ENCODE results near the gene HLA-DOB.

The HLA-DOB gene

DNA sequence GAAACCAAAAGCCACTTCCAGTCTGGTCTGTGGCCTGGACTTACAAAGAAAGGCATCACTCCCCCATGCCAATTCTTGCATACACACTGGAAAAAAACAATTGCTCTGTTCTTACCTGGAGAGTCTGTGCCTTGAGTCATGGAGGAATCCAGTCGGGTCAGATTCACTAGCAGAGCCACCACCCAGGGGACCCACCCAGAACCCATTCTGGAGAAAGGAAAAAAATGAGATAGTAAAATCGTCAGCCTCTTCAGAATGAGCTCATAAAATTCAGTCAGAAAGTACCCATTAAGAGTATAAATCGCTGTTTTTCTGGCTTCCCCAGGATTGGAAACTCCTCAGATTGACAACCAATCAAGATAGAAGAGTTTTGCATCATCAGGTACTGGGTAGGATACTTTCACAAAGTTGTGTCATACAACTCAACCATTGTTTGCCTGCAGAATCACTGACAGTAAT, at the start of gene HLA-DOB:
Gene HLA-DOB, minus strand, starts transcription at position 257 of the 459 bp plus-strand sequence. Its CDS starts 51 bp downstream, at position 206.
- no peak for DNase-seq

DNA sequence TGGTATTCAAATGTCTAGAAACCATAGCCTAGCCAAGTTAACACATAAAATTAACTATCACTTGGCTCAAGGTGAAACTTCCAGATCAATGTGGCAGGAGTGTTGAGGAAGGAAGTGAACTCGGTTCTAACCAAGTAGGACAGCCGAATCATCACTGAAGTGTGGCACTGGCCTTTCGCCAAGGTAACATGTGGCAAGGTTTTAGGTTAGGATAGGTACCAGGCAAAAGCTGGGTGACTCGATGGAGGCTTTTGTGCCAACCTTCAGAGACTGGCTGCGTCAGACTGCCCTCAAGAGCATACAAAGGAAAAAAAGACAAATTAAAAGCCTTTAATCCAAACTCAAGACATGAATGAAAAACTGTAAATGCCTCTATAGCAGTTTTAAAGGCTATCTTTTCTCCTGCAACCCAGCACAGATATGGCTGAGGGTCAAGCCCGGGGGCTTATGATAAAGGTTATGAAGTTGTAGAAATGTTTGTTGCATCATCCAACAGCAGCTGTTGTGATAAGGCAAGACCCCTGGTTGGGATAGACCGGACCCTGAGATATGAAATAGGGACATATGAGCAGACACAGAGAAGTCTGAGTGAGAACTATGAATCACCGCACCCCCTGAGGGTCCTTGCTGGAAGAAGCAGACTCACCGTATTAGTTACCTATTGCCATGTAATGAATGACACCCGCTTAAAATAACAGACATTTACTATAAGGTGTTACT, 49.1 kb upstream of the HLA-DOB start:
- DNase-seq: no peak

DNA sequence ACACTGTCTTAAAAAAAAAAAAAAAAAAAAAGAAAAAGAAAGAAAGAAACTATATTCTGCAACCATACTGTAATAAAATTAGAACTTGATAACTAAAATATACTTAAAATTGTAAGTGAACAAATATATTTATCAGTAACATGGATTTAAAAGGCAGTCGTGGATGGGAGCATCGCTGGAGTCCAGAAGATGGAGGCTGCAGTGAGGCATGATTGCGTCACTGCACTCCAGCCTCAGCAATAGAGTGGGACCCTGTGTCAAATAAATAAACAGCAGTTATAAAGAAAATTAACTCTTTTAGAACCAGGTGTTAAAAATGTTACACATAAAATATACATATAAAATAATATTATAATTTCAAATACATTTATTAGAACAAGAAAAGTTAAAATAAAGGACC, 45.9 kb upstream of the HLA-DOB start:
- DNase-seq: no peak

DNA sequence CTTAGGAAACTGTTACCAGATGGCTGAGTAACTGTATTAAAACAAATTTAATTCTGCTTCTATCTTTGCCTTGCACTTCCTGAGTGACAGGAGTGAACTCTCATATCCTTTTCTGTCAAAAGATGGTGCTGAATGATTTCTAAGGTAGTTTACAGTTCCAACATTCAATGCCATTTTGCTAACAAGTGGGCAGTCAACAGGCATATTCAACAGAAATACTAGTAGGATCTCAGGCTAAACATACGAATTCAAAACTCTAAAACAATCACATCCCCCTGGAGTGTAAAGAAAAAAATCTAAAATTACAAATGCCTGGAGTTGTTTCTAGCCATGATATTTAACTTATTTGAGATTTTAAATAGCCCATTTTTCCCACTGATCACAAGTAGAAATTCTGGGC, 43.9 kb upstream of the HLA-DOB start:
- no peak for DNase-seq

DNA sequence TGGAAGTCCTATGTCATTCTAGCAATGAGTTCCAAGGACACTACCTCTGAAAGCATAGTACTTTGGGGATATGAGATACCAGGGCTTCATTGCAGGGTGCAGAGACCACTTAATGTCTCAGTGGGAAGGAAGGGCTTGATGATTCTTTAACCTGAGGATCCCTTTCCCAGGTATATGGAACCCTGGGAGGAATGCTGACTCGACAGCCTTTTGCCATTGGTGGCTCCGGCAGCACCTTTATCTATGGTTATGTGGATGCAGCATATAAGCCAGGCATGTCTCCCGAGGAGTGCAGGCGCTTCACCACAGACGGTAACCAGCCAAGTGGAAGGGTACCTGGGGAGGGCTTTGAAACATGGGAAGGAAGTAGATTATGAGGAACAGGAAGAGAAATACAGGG, 41.4 kb upstream of the HLA-DOB start:
- DNase-seq: no peak

DNA sequence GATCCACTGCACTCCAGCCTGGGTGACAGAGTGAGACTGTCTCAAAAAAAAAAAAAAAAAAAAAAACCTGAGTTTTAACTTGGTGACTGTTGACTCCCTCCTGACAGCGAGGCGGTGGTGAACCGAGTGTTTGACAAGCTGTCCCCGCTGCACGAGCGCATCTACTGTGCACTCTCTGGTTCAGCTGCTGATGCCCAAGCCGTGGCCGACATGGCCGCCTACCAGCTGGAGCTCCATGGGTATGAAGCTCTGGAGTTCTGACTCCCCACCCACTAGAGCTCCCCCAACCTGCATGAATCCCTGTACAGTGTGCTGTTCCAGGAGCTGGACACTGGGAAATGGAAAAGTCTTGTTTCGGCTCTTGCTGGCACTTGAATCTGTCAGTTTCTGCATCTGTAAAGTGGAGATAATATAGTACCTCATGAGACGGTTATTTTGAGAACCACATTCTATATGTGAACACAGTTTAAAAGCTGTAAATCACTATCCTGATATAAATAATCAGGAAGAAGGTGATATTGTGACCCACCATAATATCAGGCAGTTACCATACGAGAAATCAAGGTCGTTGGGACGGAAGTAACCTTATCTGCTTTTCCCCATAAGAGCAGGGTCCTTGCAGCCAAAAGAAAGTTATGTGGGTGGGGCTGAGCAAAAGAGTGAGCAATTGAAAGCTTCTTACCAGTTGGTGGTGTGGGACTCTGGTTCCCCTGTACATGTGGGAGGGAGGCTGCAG, 40.5 kb upstream of the HLA-DOB start:
- DNase-seq: no peak

DNA sequence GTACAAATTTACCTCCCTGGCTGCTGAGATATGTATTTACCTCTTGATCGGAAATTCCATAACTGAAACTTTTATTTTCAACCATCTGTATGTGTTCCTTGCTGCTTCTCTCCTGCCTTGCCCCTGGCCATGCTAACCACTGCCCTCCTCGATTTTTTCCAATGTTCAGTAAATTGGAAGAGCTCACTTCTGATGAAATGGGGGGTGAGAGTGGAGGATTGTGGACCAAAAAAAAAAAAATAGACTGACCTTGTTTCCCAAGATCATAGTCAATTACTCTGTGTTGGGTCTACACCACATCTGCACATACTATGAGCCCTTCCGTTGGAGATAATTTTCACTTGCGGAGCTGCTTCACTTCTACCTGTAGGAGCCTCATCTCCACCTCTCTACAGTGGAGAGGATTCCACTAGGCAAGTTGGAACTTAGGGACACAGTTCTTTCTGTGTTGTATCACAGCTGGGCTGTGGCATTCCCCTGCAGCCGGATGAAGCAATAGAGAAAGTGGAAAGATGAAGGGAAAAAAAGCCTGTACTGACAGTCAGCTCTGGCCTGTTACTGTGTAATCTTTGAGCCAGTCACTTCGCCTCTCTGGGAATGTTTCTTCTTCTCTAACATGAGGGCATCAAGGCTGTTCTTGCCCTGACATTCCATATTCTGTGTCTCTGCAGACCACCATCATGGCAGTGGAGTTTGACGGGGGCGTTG, 38.8 kb upstream of the HLA-DOB start:
- DNase-seq: no peak

DNA sequence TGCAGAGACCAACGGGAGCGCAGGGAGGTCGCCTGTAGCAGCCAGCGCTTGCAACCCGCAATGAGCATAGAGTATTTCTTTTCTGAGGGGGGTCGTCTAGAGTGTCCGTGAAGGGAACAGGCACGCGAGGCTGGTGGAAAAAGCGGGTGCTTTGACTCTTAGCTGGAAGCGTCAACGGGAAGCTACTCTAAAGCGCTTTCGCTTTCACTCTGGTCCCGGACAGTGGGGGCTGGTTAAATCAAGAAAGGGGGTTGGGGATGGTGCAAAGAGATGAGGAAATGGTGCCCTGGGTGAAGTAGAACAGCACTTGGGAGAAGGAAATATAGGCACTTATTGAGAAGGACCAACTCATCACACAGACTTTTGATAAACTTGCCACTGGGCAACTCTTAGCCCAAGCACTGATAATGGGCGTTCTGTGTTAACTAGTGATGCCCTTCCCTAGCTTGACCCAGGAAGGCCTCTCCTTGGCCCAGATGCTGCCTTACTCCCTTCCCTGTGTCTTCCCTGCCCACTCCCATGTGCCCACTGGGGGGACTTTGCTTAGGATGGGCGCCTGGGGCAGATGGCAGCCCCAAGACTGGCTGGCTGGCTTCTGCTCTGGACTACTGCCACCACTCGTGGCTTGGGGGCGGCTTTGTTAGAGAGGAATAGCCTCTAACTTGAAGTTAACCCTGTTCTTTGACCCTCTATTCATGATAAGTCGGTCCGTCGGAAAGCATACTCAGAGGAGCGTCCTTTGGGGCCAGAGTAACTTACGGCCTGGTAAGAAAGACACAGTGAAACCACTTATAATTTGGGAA, 37.8 kb upstream of the HLA-DOB start:
- DNase-seq: peak; percentile 71

DNA sequence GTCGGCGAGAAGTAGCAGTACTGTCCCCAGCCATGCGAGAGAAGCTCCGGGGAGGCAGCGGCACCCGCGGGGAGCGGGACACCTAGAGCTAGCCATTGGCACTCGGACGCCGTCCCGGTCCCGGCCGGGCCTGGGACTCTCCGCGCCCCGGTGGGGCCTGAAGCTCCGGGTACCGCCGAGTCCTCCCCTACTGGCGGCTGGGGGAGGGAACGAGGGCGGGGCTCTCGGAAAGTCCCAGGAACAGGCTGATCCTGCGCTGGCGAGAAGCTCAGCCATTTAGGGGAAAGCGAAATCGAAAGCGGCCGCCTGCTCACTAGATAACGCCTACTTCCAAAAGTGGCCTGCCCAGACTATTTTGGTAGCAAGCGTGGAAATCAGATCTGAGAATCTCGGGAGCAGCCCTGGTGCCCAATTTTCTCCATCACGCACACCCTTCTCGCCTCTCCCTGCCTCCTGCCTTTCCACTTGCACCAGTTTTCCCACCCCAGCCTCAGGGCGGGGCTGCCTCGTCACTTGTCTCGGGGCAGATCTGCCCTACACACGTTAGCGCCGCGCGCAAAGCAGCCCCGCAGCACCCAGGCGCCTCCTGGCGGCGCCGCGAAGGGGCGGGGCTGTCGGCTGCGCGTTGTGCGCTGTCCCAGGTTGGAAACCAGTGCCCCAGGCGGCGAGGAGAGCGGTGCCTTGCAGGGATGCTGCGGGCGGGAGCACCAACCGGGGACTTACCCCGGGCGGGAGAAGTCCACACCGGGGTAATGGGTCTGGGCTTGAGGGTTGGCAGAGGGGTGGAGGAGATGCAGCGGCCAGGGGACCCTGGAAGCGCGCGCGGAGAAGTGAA, 37.0 kb upstream of the HLA-DOB start, which contains the start of the genes PSMB9 and TAP1:
Gene PSMB9, plus strand, starts transcription at position 652 of the 835 bp plus-strand sequence. Its CDS starts 38 bp downstream, at position 690.
Gene TAP1, minus strand, starts transcription at position 164 of the 835 bp plus-strand sequence. Its CDS starts 68 bp downstream, at position 96.
- DNase-seq: peak; percentile 96

DNA sequence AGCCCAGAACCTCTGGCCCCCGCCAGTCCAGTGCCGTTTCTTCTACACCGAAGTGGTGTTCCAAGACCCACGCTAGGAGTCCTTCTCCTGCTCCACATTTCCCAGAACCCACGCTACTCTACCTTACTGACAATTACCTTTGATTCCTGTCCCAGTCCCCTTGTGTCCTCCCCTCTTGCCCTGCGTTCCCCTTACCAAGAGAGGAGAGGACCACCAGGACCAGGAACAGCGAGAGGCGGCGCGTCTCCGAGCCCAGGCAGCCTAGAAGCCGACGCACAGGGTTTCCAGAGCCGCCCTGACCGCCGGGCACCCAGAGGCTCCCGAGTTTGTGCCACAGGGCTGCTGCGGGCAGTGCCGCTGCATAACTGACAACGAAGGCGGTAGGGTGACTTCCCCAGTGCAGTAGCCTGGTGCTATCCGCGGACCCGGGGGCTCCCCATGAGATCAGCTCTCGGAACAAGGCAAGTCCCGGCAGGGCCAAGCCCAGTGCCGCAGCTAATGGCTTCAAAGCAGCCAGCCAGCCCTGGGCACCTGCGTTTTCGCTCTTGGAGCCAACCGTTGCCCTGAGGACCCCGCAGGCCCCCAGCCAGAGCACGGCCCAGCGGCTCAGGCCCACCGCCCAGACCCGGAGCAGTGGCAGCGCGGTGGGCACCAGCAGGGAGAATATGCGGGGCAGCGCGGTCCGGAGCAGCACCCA, 36.2 kb upstream of the HLA-DOB start:
- DNase-seq: peak; percentile 69

DNA sequence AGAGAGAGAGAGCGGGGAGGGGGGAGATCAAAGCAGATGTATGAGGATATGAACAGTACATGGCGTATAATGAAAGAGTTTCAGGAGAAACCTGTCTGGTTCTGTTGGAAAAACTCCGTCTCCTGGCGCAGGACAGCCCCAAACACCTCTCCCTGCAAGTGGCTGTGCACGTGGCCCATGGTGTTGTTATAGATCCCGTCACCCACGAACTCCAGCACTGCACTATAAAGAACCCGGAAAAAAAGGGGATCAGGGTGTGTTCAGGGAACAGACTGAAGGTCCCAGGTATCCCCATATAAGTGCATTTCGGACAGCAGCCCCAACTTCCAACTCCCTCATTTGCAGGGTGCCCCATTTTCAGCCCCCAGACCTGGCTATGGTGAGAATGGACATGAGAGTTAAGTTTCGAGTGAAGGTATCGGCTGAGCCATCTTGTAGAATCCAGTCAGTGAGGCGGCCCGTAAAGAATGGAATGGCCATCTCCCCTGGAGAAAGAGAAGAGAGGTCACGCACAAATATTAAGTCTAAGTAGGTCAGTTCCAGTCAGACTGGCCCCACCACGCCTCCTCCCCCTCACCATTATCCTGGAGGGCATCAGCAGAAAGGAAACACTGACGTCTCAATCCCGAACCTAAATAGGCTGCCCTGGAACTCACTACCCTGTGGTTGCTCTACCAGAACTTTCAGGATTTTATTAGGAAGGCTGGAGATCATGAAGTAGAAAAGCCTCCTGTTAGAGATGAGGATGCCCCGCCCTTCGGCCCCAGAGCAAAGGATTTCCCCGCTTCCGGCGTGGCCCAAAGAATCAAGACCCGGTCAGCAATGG, 35.4 kb upstream of the HLA-DOB start:
- DNase-seq: peak; percentile 49

DNA sequence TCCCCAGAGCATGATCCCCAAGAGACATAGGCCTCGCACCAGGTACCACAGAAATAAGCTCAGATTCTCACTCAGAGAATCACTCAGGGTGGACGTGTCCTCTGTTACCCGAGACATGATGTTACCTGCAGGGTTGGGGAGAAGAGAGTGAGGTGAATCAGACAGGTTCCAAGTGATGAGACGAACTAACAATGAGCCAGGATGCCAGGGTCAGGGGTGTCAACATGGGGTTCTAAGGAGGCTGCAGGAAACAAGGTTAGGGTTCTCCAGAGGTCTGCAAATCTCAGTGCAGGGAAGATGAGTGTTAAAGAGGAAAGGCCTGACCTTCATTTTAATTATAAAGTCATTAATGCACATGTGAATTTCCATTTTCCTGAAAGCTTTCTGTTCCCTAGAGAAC, 34.2 kb upstream of the HLA-DOB start:
- DNase-seq: no peak

DNA sequence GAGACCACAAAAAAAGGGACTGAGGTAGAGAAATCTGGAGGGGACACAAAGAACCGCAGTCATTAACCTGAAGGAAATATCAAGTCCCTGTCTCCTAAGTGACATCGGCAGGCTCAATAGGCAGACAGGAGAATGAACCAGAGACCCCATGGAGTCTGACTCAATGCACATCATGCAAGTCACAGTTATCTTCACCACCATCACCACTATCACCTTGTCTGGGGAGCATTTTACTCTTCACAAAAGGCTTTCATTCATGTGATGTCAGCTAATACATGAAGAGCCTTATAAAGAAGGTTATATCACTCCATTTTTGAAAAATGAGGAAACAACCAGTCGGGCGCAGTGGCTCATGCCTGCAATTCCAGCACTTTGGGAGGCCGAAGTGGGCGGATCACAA, 32.3 kb upstream of the HLA-DOB start:
- no peak for DNase-seq

DNA sequence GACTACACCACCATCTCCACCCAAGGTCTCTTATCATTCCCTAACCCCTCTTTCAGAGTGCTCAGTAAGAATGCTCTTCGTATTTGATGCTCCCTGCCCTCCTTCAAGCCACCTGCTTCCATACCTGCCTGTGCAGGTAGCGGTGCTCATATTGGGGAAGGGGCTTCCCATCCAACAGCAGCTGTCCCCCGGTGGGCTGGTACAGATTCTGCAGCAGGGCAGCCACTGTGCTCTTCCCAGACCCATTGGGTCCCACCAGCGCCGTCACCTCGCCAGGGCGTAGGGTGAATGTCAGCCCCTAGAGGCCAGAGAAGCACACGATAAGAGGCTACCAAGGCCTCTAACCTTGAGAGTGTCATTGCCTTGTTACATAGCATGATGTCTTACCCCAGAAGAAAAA, 31.0 kb upstream of the HLA-DOB start:
- DNase-seq: no peak

DNA sequence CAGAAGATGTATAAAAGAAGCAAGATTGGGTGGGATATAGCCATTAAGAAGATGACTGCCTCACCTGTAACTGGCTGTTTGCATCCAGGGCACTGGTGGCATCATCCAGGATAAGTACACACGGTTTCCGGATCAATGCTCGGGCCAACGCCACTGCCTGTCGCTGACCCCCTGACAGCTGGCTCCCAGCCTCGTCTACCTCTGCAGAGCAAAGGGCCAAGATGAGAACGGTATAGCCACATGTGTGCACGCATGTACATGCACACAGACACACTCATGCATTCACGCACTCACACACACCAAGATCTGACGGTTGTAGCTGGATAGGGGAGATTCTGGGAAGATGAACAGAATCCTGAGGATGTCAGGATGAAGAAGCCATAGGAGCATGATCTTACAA, 30.2 kb upstream of the HLA-DOB start:
- no peak for DNase-seq

DNA sequence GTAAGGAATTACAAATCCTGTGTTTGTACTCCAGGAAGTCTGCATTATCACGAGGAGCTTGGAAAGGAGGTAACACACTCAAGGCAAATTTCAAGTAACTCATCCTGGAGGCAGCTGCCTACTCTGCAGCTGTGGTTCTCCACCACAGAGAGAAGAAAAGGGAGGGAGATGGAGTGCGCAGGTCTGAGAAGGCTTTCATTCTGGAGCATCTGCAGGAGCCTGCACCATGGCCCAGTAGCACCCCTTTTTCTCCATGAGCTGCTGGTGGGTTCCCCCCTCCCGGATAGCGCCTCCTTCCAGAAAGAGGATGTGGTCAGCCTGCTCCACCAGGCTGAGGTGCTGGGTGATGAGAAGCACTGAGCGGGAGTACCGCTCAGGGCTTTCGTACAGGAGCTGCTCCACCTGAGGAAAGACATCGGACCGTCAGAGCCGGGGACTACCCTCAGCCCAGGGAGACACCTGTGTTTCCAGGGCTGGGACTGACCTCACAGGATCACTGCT, 28.6 kb upstream of the HLA-DOB start:
- peak; percentile 60 for DNase-seq

DNA sequence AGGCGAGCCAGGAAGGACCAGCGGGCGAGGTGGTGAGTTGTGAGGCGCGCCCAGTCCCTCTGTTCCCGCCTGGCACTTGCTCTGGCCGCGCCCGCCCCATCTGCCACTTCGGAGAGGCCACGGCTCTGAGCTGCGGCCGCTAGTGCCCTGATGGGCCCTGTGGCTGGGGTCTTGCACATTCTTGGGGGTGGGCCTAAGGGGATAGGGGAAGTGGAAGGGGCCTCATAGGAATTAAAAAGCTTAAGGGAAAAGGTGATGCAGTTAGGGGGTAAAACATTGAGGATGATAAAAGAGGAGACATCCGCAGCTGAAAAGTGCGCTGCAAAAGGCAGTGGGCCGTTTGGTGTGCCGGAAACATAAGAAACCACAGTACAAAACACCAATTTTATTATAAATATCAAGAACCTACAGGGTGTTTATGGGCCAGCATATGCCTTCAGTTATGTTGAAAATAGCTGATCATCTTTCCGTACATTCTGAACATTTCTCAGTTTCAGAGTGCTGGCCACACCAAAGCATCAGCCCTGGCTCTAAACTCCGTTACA, 28.1 kb upstream of the HLA-DOB start:
- DNase-seq: no peak

DNA sequence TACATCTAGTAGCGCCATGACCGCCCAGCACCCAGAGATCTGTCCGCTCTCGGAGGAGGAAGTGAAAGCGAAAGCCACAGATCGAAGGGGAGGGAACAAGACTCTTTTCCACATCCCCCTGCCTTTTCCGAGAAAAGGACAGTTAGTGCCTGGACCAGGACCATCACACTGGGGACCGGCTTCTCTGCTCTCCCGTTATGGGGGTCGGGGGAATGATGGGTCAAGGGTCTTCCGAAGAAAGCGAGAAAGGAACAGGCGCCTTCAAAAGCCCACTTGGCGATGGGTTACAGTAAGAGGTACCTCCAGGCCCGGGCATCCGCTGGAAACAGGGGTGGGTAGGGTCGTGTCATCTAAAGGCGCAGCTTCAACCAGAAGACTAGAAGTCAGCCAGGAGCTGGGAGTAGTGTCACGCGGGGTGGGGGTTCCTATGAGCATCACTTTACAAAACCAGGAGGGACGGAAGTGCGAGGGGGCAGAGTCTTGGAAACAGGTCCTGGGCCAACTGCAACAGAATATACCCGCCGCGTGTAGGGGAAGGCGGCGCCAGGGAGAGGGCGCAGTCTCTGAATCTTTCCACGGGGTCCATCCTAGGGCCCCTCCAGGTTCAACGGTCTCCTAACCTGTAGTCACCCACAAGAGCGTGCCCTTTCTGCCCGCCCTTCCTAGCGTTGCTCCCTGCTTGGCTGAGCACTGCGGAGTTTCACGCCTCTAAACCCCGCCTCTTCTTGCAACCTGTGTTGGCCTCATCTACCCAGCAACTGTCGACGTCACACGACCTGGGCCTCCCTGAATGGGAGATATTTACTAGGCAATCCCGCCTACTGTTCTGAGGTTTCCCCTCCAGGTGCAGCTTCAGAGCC, 27.4 kb upstream of the HLA-DOB start, which contains the start of gene PSMB8:
Gene PSMB8, minus strand, starts transcription at position 69 of the 860 bp plus-strand sequence. Its CDS starts 51 bp downstream, at position 18.
- peak; percentile 98 for DNase-seq

All from activated CD4-positive, alpha-beta T cell treated with anti-CD3 and anti-CD28 coated beads for 48 hours (primary cell).